ENCODE results near the gene TMEM119. TPM values are rescaled to one million over a fixed set of nuclear protein-coding genes. Genes with fewer than 3 reads are reported as not detected.

Gene TMEM119
- total and polyA plus RNA-seq, 2 experiments from 2014 or later, result 55.5 to 93.2 TPM

- TF ChIP-seq EZH2 (IDR thresholded peaks at IDR 0.05; ENCODE audit: insufficient read depth, poor library complexity, severe bottlenecking) (no peak), EZH2phosphoT487 (IDR thresholded peaks at IDR 0.05; ENCODE audit: insufficient read depth, low read depth) (no peak)
- Histone ChIP-seq H3K9ac (no peak overlapping the region), H3K27ac (peak overlapping the region; percentile 78; the same call in 1 of the 2 replicates), H3K79me2 (ENCODE audit: insufficient read depth) (no peaks in the 10 kb centered on the region), H3K36me3 (ENCODE audit: low read depth) (no peaks in the 10 kb centered on the region), H3K27me3 (replicated peaks; ENCODE audit: insufficient read depth) (no peaks in the 10 kb centered on the region), H3K9me3 (ENCODE audit: low read depth) (no peaks in the 10 kb centered on the region), H3K9me2 (ENCODE audit: insufficient read depth) (no peaks in the 10 kb centered on the region), H2AFZ (no peak overlapping the region), H3K4me2 (ENCODE audit: unreplicated experiment) (no peak overlapping the region), H3K4me1 (ENCODE audit: insufficient read depth) (peaks cover 28% of the 10 kb centered on the region), H3K4me3 (no peak overlapping the region), H3F3A (ENCODE audit: insufficient read depth) (peaks cover 27% of the 10 kb centered on the region), H4K20me1 (ENCODE audit: insufficient read depth) (no peaks in the 10 kb centered on the region)
- WGBS, 2 experiments (ENCODE audit: low coverage in 1 of 2, low lambda C conversion rate in 2 of 2, missing lambda C conversion rate in 2 of 2), result 90 to 91% methylated on average over 15 of the region's 15 CpGs
- no peak for DNase-seq
- in situ Hi-C loops (cut with MboI), result no loop called here
Measured at GRCh38 chr12:108610856-108611605, 13.1 kb upstream of the TMEM119 start.

- Histone ChIP-seq H3K27me3 (replicated peaks; ENCODE audit: insufficient read depth) (no peaks in the 10 kb centered on the region), H3K9ac (peak overlapping the region; percentile 31; the same call in 1 of the 2 replicates), H3K4me2 (ENCODE audit: unreplicated experiment) (peak overlapping the region; percentile 40), H3K27ac (no peak overlapping the region), H3F3A (ENCODE audit: insufficient read depth) (peaks cover 27% of the 10 kb centered on the region), H3K9me3 (ENCODE audit: low read depth) (no peaks in the 10 kb centered on the region), H3K4me1 (ENCODE audit: insufficient read depth) (peaks cover 28% of the 10 kb centered on the region), H2AFZ (no peak overlapping the region), H3K4me3 (no peak overlapping the region), H3K36me3 (ENCODE audit: low read depth) (no peaks in the 10 kb centered on the region), H3K79me2 (ENCODE audit: insufficient read depth) (no peaks in the 10 kb centered on the region), H3K9me2 (ENCODE audit: insufficient read depth) (no peaks in the 10 kb centered on the region), H4K20me1 (ENCODE audit: insufficient read depth) (no peaks in the 10 kb centered on the region)
- TF ChIP-seq EZH2 (IDR thresholded peaks at IDR 0.05; ENCODE audit: insufficient read depth, poor library complexity, severe bottlenecking), result no peak
- no peak for TF ChIP-seq EZH2phosphoT487 (IDR thresholded peaks at IDR 0.05; ENCODE audit: insufficient read depth, low read depth)
- in situ Hi-C loops (cut with MboI), result no loop called here
- no peak for DNase-seq
- 86 to 91% methylated on average over 8 of the region's 8 CpGs for WGBS, 2 experiments (ENCODE audit: low coverage in 1 of 2, low lambda C conversion rate in 2 of 2, missing lambda C conversion rate in 2 of 2)
Measured at GRCh38 chr12:108610336-108610815, 12.5 kb upstream of the TMEM119 start.

DNA sequence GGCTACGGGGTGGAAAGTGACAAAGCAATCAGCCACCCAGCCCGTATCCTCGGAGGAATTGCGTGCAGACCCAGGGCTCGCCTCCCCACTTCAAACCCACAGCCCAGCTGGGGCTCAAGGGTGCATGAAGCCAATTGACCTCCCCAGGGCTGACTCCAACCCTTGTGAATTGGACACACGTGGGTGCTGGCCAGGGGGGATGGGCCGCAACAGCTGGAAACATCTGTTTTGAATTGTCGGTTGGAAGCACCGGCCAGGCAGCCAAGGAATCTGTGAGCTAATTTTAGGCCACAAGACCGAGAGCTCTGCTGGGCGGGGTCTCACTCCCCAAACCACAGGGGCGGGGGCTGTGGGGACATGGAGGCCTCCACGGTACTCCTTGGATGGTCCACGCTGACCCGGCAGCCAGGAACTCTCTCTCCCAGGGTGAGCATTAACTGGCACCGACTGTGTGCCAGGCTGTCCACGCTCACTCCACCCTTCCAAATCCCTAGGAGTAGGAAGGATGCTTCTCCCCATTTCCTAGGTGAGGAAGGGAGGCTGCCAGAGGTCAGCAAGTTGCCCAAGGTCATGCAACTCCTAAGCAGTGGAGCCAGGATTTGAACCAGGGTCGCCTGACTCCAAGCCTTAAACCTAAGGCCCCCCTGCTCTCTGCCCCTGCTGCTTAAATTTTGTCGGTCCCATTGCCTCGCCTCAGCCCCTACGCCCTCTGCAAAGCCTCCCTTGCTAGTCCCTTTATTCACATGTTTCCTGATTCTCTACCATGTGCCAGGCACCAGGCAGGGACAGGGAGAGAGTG lies 11.9 kb upstream of the TMEM119 start:
- H3K4me2 ChIP-seq (ENCODE audit: unreplicated experiment), result peak overlapping the region; percentile 40
- WGBS, 2 experiments (ENCODE audit: low coverage in 1 of 2, low lambda C conversion rate in 2 of 2, missing lambda C conversion rate in 2 of 2), result 18% methylated on average over 19 to 21 of the region's 21 CpGs
- H3K4me3 ChIP-seq, result no peak overlapping the region
- peaks cover 27% of the 10 kb centered on the region for H3F3A ChIP-seq (ENCODE audit: insufficient read depth)
- no peaks in the 10 kb centered on the region for H3K9me2 ChIP-seq (ENCODE audit: insufficient read depth)
- H3K79me2 ChIP-seq (ENCODE audit: insufficient read depth), result no peaks in the 10 kb centered on the region
- no peaks in the 10 kb centered on the region for H3K9me3 ChIP-seq (ENCODE audit: low read depth)
- DNase-seq, result peak; percentile 93
- H3K9ac ChIP-seq, result peak overlapping the region; percentile 31; the same call in 1 of the 2 replicates
- H3K27me3 ChIP-seq (replicated peaks; ENCODE audit: insufficient read depth), result no peaks in the 10 kb centered on the region
- H3K36me3 ChIP-seq (ENCODE audit: low read depth), result no peaks in the 10 kb centered on the region
- H4K20me1 ChIP-seq (ENCODE audit: insufficient read depth), result no peaks in the 10 kb centered on the region
- peak overlapping the region; percentile 42 for H3K27ac ChIP-seq
- TF ChIP-seq EZH2 (IDR thresholded peaks at IDR 0.05; ENCODE audit: insufficient read depth, poor library complexity, severe bottlenecking) (no peak), EZH2phosphoT487 (IDR thresholded peaks at IDR 0.05; ENCODE audit: insufficient read depth, low read depth) (no peak)
- in situ Hi-C loops (cut with MboI), result no loop called here
- peaks cover 28% of the 10 kb centered on the region for H3K4me1 ChIP-seq (ENCODE audit: insufficient read depth)
- 0 out of 2 replicates have a peak overlapping the region, but pooled peaks have one; percentile 35 for H2AFZ ChIP-seq

DNA sequence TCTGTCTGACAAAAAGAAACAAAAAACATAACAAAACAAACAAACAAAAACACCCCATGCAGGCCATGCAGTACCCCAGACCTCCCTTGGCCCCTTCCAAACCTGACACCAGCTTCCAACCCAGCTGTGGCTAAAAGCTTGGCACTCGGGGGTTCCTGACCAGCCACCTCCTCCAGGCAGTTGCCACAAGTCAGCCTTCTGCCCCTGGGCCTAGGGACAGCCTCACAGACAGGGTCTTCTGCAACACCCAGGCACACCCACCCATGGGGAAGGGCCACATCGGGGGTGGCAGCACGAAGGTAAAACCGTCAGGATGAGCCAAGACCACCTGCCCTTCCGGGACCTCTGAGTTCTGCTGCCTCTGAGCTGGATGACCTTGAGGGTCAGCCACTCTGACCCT lies 10.7 kb upstream of the TMEM119 start:
- no peaks in the 10 kb centered on the region for H4K20me1 ChIP-seq (ENCODE audit: insufficient read depth)
- no peaks in the 10 kb centered on the region for H3K36me3 ChIP-seq (ENCODE audit: low read depth)
- peaks cover 27% of the 10 kb centered on the region for H3F3A ChIP-seq (ENCODE audit: insufficient read depth)
- TF ChIP-seq EZH2 (IDR thresholded peaks at IDR 0.05; ENCODE audit: insufficient read depth, poor library complexity, severe bottlenecking) (no peak), EZH2phosphoT487 (IDR thresholded peaks at IDR 0.05; ENCODE audit: insufficient read depth, low read depth) (no peak)
- no peak overlapping the region for H3K4me2 ChIP-seq (ENCODE audit: unreplicated experiment)
- no peaks in the 10 kb centered on the region for H3K9me2 ChIP-seq (ENCODE audit: insufficient read depth)
- peaks cover 28% of the 10 kb centered on the region for H3K4me1 ChIP-seq (ENCODE audit: insufficient read depth)
- no peak overlapping the region for H3K9ac ChIP-seq
- DNase-seq, result no peak
- H3K27ac ChIP-seq, result no peak overlapping the region
- no peaks in the 10 kb centered on the region for H3K79me2 ChIP-seq (ENCODE audit: insufficient read depth)
- H3K27me3 ChIP-seq (replicated peaks; ENCODE audit: insufficient read depth), result no peaks in the 10 kb centered on the region
- WGBS, 2 experiments (ENCODE audit: low coverage in 1 of 2, low lambda C conversion rate in 2 of 2, missing lambda C conversion rate in 2 of 2), result 82 to 84% methylated on average over 5 of the region's 5 CpGs
- in situ Hi-C loops (cut with MboI), result no loop called here
- H3K4me3 ChIP-seq, result no peak overlapping the region
- no peak overlapping the region for H2AFZ ChIP-seq
- H3K9me3 ChIP-seq (ENCODE audit: low read depth), result no peaks in the 10 kb centered on the region

Data from GM23248 (cell line).